ENCODE results near the gene HNF1B.
"Not testable (repeated sequence)": the region's sequence is repeated elsewhere in the genome, so short reads cannot be mapped to it uniquely, and the experiment has no call there.

HNF1B gene

GRCh38 chr17:37694734-37695133 is 50.1 kb downstream of the HNF1B start:
- DNase-seq, result no peak
- H3K27ac Mint-ChIP-seq, result no peak overlapping the region
- H3K4me3 Mint-ChIP-seq, result no peak overlapping the region
- H3K4me1 Mint-ChIP-seq (ENCODE audit: low read depth), result peaks cover 26% of the 10 kb centered on the region
- H3K9me3 Mint-ChIP-seq, result peaks cover 4% of the 10 kb centered on the region
- peaks cover 11% of the 10 kb centered on the region for H3K27me3 Mint-ChIP-seq
- no peaks in the 10 kb centered on the region for H3K36me3 Mint-ChIP-seq (ENCODE audit: low read depth)

GRCh38 chr17:37693328-37693727 is 51.5 kb downstream of the HNF1B start:
- H3K27me3 Mint-ChIP-seq, result peaks cover 11% of the 10 kb centered on the region
- H3K9me3 Mint-ChIP-seq, result peaks cover 4% of the 10 kb centered on the region
- H3K36me3 Mint-ChIP-seq (ENCODE audit: low read depth), result no peaks in the 10 kb centered on the region
- peaks cover 19% of the 10 kb centered on the region for H3K4me1 Mint-ChIP-seq (ENCODE audit: low read depth)
- DNase-seq, result no peak
- H3K4me3 Mint-ChIP-seq, result no peak overlapping the region
- H3K27ac Mint-ChIP-seq, result no peak overlapping the region

GRCh38 chr17:37691807-37692206 is 53.1 kb downstream of the HNF1B start:
- peaks cover 5% of the 10 kb centered on the region for H3K27me3 Mint-ChIP-seq
- peaks cover 5% of the 10 kb centered on the region for H3K4me1 Mint-ChIP-seq (ENCODE audit: low read depth)
- H3K36me3 Mint-ChIP-seq (ENCODE audit: low read depth), result no peaks in the 10 kb centered on the region
- no peak overlapping the region for H3K4me3 Mint-ChIP-seq
- H3K9me3 Mint-ChIP-seq, result peaks cover 4% of the 10 kb centered on the region
- no peak for DNase-seq
- no peak overlapping the region for H3K27ac Mint-ChIP-seq

- Mint-ChIP-seq H3K4me1 (ENCODE audit: low read depth) (no peaks in the 10 kb centered on the region), H3K36me3 (ENCODE audit: low read depth) (no peaks in the 10 kb centered on the region), H3K4me3 (no peak overlapping the region), H3K27ac (no peak overlapping the region), H3K9me3 (no peaks in the 10 kb centered on the region), H3K27me3 (no peaks in the 10 kb centered on the region)
- no peak for DNase-seq
Measured at GRCh38 chr17:37689317-37689716, 55.5 kb downstream of the HNF1B start.

- H3K9me3 Mint-ChIP-seq, result no peaks in the 10 kb centered on the region
- peaks cover 3% of the 10 kb centered on the region for H3K27me3 Mint-ChIP-seq
- H3K27ac Mint-ChIP-seq, result no peak overlapping the region
- H3K4me3 Mint-ChIP-seq, result no peak overlapping the region
- peaks cover 7% of the 10 kb centered on the region for H3K4me1 Mint-ChIP-seq (ENCODE audit: low read depth)
- no peak for DNase-seq
- H3K36me3 Mint-ChIP-seq (ENCODE audit: low read depth), result no peaks in the 10 kb centered on the region
Measured at GRCh38 chr17:37683454-37683984, 61.3 kb downstream of the HNF1B start.

GRCh38 chr17:37682007-37682406 is 62.9 kb downstream of the HNF1B start:
- peaks cover 7% of the 10 kb centered on the region for H3K4me1 Mint-ChIP-seq (ENCODE audit: low read depth)
- H3K9me3 Mint-ChIP-seq, result peaks cover 2% of the 10 kb centered on the region
- peaks cover 16% of the 10 kb centered on the region for H3K27me3 Mint-ChIP-seq
- H3K36me3 Mint-ChIP-seq (ENCODE audit: low read depth), result no peaks in the 10 kb centered on the region
- H3K4me3 Mint-ChIP-seq, result no peak overlapping the region
- H3K27ac Mint-ChIP-seq, result no peak overlapping the region
- DNase-seq, result no peak

GRCh38 chr17:37679995-37680394 is 64.9 kb downstream of the HNF1B start:
- H3K36me3 Mint-ChIP-seq (ENCODE audit: low read depth); DNase-seq; H3K27ac Mint-ChIP-seq; H3K4me3 Mint-ChIP-seq; H3K9me3 Mint-ChIP-seq; H3K4me1 Mint-ChIP-seq (ENCODE audit: low read depth): not testable (repeated sequence)
- H3K27me3 Mint-ChIP-seq, result peaks cover 28% of the 10 kb centered on the region

- H3K4me1 Mint-ChIP-seq (ENCODE audit: low read depth), result peaks cover 1% of the 10 kb centered on the region
- peaks cover 2% of the 10 kb centered on the region for H3K9me3 Mint-ChIP-seq
- no peak overlapping the region for H3K27ac Mint-ChIP-seq
- H3K36me3 Mint-ChIP-seq (ENCODE audit: low read depth), result no peaks in the 10 kb centered on the region
- no peak overlapping the region for H3K4me3 Mint-ChIP-seq
- peaks cover 28% of the 10 kb centered on the region for H3K27me3 Mint-ChIP-seq
- DNase-seq, result no peak
Measured at GRCh38 chr17:37678036-37678435, 66.8 kb downstream of the HNF1B start.

- Mint-ChIP-seq H3K27me3 (peaks cover 28% of the 10 kb centered on the region), H3K36me3 (ENCODE audit: low read depth) (no peaks in the 10 kb centered on the region), H3K27ac (no peak overlapping the region)
Measured at GRCh38 chr17:37677021-37677420, 67.8 kb downstream of the HNF1B start.

GRCh38 chr17:37676115-37676925 is 68.5 kb downstream of the HNF1B start:
- Mint-ChIP-seq H3K27ac (no peak overlapping the region), H3K4me3 (no peak overlapping the region), H3K36me3 (ENCODE audit: low read depth) (no peaks in the 10 kb centered on the region), H3K4me1 (ENCODE audit: low read depth) (no peaks in the 10 kb centered on the region), H3K27me3 (peaks cover 28% of the 10 kb centered on the region), H3K9me3 (peaks cover 2% of the 10 kb centered on the region)
- DNase-seq, result no peak

More at GRCh38 chr17:37677021-37677420, 67.8 kb downstream of the HNF1B start:
- H3K4me3 Mint-ChIP-seq, result no peak overlapping the region
- peaks cover 2% of the 10 kb centered on the region for H3K9me3 Mint-ChIP-seq
- no peak for DNase-seq
- H3K4me1 Mint-ChIP-seq (ENCODE audit: low read depth), result no peaks in the 10 kb centered on the region

- no peaks in the 10 kb centered on the region for H3K36me3 Mint-ChIP-seq (ENCODE audit: low read depth)
Measured at GRCh38 chr17:37674511-37674910, 70.3 kb downstream of the HNF1B start.

GRCh38 chr17:37673386-37673785 is 71.5 kb downstream of the HNF1B start:
- H3K4me1 Mint-ChIP-seq (ENCODE audit: low read depth), result no peaks in the 10 kb centered on the region
- H3K4me3 Mint-ChIP-seq, result no peak overlapping the region
- H3K36me3 Mint-ChIP-seq (ENCODE audit: low read depth), result no peaks in the 10 kb centered on the region
- peaks cover under 1% of the 10 kb centered on the region for H3K9me3 Mint-ChIP-seq
- no peak overlapping the region for H3K27ac Mint-ChIP-seq
- peaks cover 24% of the 10 kb centered on the region for H3K27me3 Mint-ChIP-seq
- no peak for DNase-seq

More at GRCh38 chr17:37674511-37674910, 70.3 kb downstream of the HNF1B start:
- H3K4me3 Mint-ChIP-seq, result no peak overlapping the region
- no peaks in the 10 kb centered on the region for H3K4me1 Mint-ChIP-seq (ENCODE audit: low read depth)
- peaks cover 2% of the 10 kb centered on the region for H3K9me3 Mint-ChIP-seq
- no peak overlapping the region for H3K27ac Mint-ChIP-seq
- DNase-seq, result no peak
- H3K27me3 Mint-ChIP-seq, result peaks cover 28% of the 10 kb centered on the region

- Mint-ChIP-seq H3K27ac (no peak overlapping the region), H3K4me3 (no peak overlapping the region), H3K27me3 (peaks cover 19% of the 10 kb centered on the region), H3K4me1 (ENCODE audit: low read depth) (no peaks in the 10 kb centered on the region), H3K36me3 (ENCODE audit: low read depth) (no peaks in the 10 kb centered on the region), H3K9me3 (no peaks in the 10 kb centered on the region)
- no peak for DNase-seq
Measured at GRCh38 chr17:37672548-37673078, 72.2 kb downstream of the HNF1B start.

GRCh38 chr17:37671824-37672547 is 72.9 kb downstream of the HNF1B start:
- Mint-ChIP-seq H3K36me3 (ENCODE audit: low read depth) (no peaks in the 10 kb centered on the region), H3K27me3 (peaks cover 12% of the 10 kb centered on the region), H3K27ac (no peak overlapping the region), H3K4me1 (ENCODE audit: low read depth) (no peaks in the 10 kb centered on the region), H3K4me3 (no peak overlapping the region), H3K9me3 (no peaks in the 10 kb centered on the region)
- no peak for DNase-seq
